Ammon's horn (tissue), 1 donor: ENCODE results near the gene NCCRP1.
"Not testable (repeated sequence)": the region's sequence is repeated elsewhere in the genome, so short reads cannot be mapped to it uniquely, and the experiment has no call there.

Experiments
- DNase-seq: peaks from one replicate; pipeline ENCODE4 v3.0.0-alpha.2; 2016; ENCODE audit warnings: low spot score

Gene NCCRP1

DNA sequence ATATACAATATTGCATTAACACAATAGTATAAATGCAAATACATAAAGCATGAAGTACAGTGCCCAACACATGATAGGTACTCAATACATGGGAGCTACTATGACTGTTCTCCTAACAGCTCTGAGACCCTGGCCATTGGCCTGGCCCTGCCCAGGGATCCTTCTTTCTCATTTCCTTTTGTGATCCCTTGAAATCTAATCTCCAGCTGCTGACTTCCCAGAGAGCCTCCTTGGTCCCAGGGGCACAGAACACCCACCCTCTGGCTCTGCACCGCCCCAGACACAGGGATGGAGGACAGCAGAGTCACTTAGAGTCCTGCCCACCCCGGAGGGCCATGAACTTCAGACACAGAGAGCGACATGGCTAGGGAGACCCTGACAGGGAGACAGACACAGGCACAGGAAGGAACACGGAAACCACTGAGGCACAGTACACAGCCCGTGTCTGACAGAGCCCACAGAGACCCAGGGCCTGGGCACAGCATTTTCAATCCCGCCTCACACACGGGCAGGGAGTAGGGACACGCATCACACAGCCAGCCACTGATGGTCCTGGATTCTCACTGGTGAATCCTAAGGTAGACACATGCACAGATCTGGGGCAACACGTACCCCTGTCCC is 11.5 kb downstream of the NCCRP1 start:
- DNase-seq = no peak

DNA sequence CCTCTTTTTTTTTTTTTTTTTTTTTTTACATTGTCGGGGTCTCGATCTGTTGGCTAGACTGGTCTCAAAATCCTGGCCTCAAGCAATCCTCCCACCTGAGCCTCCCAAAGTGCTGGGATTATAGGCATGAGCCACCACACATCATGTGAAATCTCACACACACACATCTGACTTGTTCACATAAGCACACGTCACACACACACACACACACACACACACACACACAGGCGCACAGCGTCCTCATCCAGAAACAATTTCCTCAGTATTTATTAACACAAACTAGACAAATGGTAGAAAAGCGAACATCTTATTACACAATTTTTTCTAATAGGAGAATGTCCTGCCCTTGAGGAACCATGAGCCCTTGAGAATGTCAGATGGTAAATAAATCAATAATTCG is 12.4 kb downstream of the NCCRP1 start:
- DNase-seq = no peak

GRCh38 chr19:39211731-39212374 is 15.1 kb downstream of the NCCRP1 start:
- no peak for DNase-seq

DNA sequence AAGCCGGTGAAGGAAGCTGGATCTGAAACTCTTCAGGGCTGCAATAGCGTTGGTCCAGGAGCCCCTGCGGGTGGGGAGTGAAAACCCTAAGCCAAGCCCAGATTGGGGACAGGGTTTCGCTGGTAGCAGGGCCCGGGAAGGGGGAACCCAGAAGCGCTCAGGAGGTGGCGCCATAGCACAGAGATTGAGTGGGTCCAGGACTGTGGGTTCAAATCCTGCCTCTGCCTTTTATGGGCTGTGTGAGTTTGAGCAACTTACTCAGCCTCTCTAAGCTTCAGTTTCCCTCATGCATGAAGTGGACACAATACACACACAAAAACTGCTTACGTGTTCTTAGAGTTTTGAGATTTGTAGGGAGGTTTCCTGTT is 15.6 kb downstream of the NCCRP1 start:
- no peak for DNase-seq

- DNase-seq = not testable (repeated sequence)
These were observed 18.6 kb downstream of the NCCRP1 start for GRCh38 chr19:39215323-39215722.

DNA sequence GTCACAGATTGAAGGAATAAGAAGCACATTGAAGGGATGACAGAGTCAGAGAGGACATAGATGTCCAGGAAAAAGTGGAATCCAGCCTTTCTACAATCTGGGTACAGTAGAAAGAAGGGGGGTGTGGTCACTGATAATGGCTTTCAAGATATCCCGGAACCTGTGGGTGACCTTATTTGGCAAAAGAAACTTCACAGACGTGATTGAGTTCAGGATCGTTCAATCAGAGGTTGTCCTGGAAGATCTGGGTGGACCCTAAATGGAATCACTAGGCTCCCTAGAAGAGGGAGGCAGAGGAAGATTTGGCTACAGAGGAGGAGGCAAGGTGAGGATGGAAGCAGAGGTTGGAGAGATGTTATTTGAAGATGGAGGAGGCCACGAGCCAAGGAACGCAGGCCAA is 20.3 kb downstream of the NCCRP1 start:
- no peak for DNase-seq

GRCh38 chr19:39218230-39219007 is 21.7 kb downstream of the NCCRP1 start:
- no peak for DNase-seq

DNA sequence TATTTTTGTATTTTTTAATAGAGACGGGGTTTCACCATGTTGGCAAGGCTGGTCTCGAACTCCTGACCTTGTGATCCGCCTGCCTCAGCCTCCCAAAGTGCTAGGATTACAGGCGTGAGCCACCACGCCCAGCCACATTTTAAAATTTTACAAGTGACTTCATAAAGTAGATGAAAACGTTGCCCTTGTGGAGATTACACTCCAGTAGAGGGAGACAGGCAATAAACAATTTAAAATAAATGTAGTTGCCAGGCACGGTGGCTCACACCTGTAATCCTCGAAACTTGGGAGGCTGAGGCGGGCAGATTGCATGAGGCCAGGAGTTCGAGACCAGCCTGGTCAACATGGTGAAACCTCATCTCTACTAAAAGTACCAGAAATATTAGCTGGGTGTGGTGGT is 22.3 kb downstream of the NCCRP1 start:
- not testable (repeated sequence) for DNase-seq

GRCh38 chr19:39223703-39224279 is 27.0 kb downstream of the NCCRP1 start:
- no peak for DNase-seq

DNA sequence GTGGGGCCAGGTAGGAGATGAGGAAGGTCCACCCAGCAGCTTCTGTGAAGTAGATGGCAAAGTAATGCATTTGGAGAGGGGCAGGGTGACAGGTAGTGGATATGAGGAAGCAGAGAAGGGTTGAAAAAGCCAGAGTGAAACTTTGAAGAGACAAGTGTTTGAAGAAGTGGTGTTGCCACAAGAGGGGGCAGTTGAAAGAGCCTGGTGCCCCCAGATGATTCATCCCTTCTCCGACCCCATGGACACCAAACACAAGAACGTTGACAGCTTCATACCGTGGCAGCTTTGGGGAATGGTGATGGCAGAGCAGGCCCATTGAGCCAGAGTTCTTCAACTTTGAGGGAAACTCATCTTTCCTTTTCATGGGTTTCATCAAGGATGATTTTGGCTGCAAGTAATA is 28.1 kb downstream of the NCCRP1 start:
- DNase-seq = no peak

DNA sequence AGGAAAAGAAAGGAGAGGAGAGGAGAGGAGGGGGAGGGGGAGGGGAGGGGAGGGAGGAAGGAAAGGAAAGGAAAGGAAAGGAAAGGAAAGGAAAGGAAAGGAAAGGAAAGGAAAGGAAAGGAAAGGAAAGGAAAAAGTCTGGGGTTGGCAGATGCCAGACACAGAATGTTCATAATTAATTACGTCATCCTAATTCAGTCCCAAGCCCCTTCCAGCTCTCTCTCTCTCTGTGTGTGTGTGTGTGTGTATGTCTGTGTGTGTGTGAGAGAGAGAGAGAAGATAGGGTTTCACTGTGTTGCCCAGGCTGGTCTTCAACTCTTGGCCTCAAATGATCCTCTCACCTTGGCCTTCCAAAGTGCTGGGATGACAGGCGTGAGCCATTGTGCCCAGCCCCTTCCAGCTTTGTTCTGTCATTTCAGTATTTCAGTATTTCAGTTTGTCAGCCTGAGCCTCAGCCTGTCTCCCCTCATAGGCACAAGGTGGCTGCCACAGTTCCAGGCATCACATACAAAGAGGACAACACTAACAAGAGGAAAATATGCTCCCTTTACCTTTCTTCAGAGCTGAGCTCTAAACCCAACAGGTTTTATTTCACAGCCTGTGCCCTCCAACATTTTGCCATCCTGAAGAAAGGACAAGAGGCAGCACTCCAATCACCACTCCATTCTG is 33.5 kb downstream of the NCCRP1 start:
- DNase-seq = no peak

GRCh38 chr19:39232708-39233107 is 35.9 kb downstream of the NCCRP1 start:
- no peak for DNase-seq

DNA sequence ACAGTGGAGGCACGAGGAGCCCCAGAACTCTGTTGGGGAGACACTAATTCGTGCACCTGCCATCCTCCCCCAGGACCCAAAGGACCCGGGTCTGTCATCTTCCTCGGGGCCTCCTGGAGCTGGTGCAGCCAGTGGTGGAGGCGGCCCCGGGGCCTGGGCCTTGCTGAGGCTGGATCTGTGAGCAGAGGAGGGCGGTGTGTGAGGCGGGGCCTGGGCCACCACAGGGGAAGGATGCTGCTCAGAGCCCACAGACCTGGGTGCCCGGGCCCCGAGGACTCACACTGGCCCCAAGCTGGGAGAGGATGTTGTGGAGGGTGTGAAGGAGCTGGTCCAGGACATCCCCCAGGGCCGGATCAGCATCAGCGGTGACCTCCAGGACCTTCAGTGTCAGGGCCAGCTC is 39.8 kb downstream of the NCCRP1 start:
- no peak for DNase-seq

- no peak for DNase-seq
These were observed 40.7 kb downstream of the NCCRP1 start for GRCh38 chr19:39237200-39238184.

- DNase-seq = no peak
These were observed 41.4 kb downstream of the NCCRP1 start for GRCh38 chr19:39238209-39238608.

DNA sequence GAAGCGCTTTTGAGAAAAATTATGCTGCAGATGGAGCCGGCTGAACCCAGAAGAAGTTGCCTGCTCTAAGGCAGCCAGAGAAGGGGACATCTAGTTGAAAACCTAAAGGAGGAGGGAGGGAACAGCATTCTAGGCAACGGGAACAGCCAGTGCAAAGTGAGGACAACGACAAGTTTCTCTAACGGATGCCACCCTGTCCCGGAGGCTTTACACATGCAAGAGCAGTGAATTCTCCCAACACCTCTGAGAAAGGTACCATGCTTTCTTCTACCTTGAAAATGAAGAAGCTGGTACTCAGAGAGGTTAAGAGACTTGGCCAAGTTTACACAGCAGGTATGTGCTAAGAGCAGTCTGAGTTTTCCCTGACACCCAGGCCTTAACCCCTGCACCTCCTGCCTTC is 42.2 kb downstream of the NCCRP1 start:
- no peak for DNase-seq

GRCh38 chr19:39240421-39240820 is 43.7 kb downstream of the NCCRP1 start:
- DNase-seq = no peak

DNA sequence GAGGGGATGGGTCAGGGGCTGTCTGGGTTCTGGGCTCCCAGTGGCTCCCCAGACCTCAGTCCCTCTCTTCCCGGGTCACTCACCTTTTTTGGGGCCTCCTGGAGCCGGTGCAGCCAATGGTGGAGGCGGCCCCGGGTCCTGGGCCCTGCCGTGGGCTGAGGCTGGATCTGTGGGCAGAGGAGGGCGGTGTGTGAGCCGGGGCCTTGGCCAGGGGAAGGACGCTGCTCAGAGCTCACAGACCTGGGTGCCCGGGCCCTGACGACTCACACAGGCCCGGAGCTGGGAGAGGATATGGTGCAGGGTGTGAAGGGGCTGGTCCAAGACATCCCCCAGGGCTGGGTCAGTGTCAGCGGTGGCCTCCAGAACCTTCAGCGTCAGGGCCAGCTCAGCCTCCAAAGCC is 47.0 kb downstream of the NCCRP1 start:
- DNase-seq = not testable (repeated sequence)

- DNase-seq = not testable (repeated sequence)
These were observed 47.8 kb downstream of the NCCRP1 start, which contains the start of gene IFNL3 for GRCh38 chr19:39244410-39245100. IFNL3 (minus strand) TSS chr19:39245006; CDS start chr19:39244967, 39 bp downstream.

GRCh38 chr19:39245166-39245565 is 48.4 kb downstream of the NCCRP1 start:
- not testable (repeated sequence) for DNase-seq
